Gastroesophageal sphincter (tissue), 4 donors: Measurements from ENCODE around the gene SH3GL3. TPM values are rescaled to one million over a fixed set of nuclear protein-coding genes. Genes with fewer than 3 reads are reported as not detected.

Experiments used
- ATAC-seq: fragments of 150-250 bp; one replicate; pipeline ENCODE4 v1.9.1; 2016; ENCODE audit warnings: mild to moderate bottlenecking, moderate library complexity
- H3K27ac ChIP-seq, 4 donors: fragments of 200-600 bp; sonication (generic) in 3 of 4; 1 replicate in 3 of 4; 2 replicates in 1 of 4; pipeline ENCODE4 v1.5.1; 2016 to 2019
- H3K27me3 ChIP-seq: fragments of 200-600 bp; sonication (generic); one replicate; pipeline ENCODE4 v1.5.1; 2019
- H3K36me3 ChIP-seq, 2 donors: fragments of 200-600 bp; sonication (generic); one replicate each; pipeline ENCODE4 v1.5.1; 2019; ENCODE audit warnings: control low read depth in 1 of 2
- H3K4me1 ChIP-seq, 3 donors: fragments of 200-600 bp; sonication (generic); 1 replicate in 2 of 3; 2 replicates in 1 of 3; pipeline ENCODE4 v1.5.1; 2016 to 2019; ENCODE audit warnings: control low read depth in 2 of 3
- H3K4me3 ChIP-seq, 2 donors: fragments of 200-600 bp; sonication (generic); one replicate each; pipeline ENCODE4 v1.5.1; 2019; ENCODE audit warnings: mild to moderate bottlenecking in 1 of 2, moderate library complexity in 1 of 2
- H3K9me3 ChIP-seq, 3 donors: fragments of 200-600 bp; sonication (generic); one replicate each; pipeline ENCODE4 v1.5.1; 2017 to 2019; ENCODE audit warnings: control low read depth in 2 of 3
- EP300 ChIP-seq: sonication (generic); formaldehyde crosslinking; IDR thresholded peaks from one replicate; pipeline ENCODE4 v1.6.1; 2017; ENCODE audit warnings: antibody characterized with exemption, mild to moderate bottlenecking
- POLR2A ChIP-seq, 2 donors: fragments of 450-650 bp; IDR thresholded peaks; one replicate each; pipeline ENCODE4 v1.6.1; 2017; ENCODE audit warnings: antibody characterized with exemption in 2 of 2, mild to moderate bottlenecking in 2 of 2, moderate library complexity in 1 of 2
- POLR2AphosphoS5 ChIP-seq: sonication (generic); formaldehyde crosslinking; IDR thresholded peaks from one replicate; pipeline ENCODE4 v1.6.1; 2017; ENCODE audit warnings: antibody characterized with exemption
- WGBS, 2 donors: methylation state at CpG; one replicate each; pipeline ENCODE4 v1.1.5; 2018; ENCODE audit warnings: low coverage in 1 of 2; 5-methylcytosine and 5-hydroxymethylcytosine counted together
- total RNA-seq, 4 donors: library from RNA; depleted of rRNA; stranded (reverse); fragments of >200 nt; gene quantifications; one replicate each; pipeline ENCODE4 v1.1.0, GENCODE V29; 2016
- TF ChIP-seq, protein P1 (sequence below), 4 experiments: fragments of 200-600 bp in 2 of 4; fragments of 450-650 bp in 2 of 4; sonication (generic) in 1 of 4; IDR thresholded peaks; one replicate each; pipeline ENCODE4 v1.5.1; 2017 to 2019; ENCODE audit warnings: antibody characterized with exemption in 4 of 4, mild to moderate bottlenecking in 2 of 4, moderate library complexity in 2 of 4

SH3GL3 gene
- total RNA-seq, 4 donors from 2014 or later, result 0.31 to 0.94 TPM; not detected in 2

DNA sequence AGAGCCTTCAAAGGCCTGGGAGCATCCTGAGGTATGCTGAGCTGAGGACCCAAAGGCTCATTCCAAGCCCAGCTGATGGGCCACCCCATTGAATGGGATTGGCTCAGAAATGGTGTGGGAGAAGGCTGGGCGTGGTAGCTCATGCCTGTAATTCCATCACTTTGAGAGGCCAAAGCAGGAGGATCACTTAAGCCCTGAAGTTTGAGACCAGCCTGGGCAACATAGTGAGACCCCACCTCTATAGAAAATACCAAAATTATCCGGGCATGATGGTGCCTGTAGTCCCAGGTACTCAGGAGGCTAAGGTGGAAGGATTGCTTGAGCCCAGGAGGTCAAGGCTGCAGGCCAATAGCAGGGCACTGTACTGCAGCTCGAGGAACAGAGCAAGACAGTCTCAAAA, 163.0 kb downstream of the SH3GL3 start:
- TF ChIP-seq POLR2A (IDR thresholded peaks at IDR 0.05), result no peak
- TF ChIP-seq, protein P1, sequence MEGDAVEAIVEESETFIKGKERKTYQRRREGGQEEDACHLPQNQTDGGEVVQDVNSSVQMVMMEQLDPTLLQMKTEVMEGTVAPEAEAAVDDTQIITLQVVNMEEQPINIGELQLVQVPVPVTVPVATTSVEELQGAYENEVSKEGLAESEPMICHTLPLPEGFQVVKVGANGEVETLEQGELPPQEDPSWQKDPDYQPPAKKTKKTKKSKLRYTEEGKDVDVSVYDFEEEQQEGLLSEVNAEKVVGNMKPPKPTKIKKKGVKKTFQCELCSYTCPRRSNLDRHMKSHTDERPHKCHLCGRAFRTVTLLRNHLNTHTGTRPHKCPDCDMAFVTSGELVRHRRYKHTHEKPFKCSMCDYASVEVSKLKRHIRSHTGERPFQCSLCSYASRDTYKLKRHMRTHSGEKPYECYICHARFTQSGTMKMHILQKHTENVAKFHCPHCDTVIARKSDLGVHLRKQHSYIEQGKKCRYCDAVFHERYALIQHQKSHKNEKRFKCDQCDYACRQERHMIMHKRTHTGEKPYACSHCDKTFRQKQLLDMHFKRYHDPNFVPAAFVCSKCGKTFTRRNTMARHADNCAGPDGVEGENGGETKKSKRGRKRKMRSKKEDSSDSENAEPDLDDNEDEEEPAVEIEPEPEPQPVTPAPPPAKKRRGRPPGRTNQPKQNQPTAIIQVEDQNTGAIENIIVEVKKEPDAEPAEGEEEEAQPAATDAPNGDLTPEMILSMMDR (IDR thresholded peaks at IDR 0.05), result no peak
- TF ChIP-seq EP300, result no peak
- H3K27ac ChIP-seq, result no peak overlapping the region
- peaks cover 8 to 22% (median 8%) of the 10 kb centered on the region in 3 donors for H3K4me1 ChIP-seq
- H3K9me3 ChIP-seq, result no peaks in the 10 kb centered on the region
- no peak for ATAC-seq
- no peaks in the 10 kb centered on the region for H3K36me3 ChIP-seq
- no peaks in the 10 kb centered on the region for H3K27me3 ChIP-seq
- 88 to 96% methylated on average over 2 to 3 of the region's 3 CpGs for WGBS, 2 donors
- no peak overlapping the region for H3K4me3 ChIP-seq

DNA sequence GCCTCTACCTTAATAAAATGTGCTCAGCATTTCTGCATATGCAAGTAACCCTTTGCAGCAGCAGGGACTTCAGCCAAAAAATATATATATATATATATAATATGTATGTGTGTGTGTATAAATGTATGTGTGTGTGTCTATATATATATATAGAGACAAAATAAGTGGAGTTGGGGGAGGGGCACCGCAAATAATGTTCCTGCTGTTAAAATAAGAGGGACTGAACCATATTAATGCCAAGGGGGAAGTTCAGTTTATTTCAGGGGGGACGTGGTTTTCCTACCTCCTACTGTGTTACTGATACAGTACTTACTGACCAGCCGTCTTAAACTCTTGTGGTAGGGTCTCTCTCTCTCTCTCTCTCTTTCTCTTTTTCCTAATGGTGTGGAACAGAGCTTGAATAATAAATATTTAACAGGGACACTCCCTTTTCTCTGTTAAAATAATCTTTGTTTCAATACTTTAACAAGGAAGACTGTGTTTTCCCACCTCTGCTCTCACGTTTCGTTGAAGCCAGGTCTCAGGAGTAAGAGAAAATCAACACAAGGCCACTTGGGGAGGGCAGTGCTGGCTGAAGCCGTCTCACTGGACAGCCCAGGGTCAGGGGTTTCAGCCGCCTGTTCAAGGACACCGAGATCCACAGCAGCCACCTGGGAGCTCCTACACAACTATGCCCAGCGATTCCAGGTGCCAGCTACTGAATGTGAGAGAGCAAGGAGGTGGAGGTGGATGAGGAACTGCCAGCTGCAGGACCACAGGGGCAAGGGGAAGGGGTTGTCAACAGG, 164.0 kb downstream of the SH3GL3 start:
- ATAC-seq, result no peak
- H3K4me3 ChIP-seq, result no peak overlapping the region
- 80 to 85% methylated on average over 4 to 6 of the region's 9 CpGs for WGBS, 2 donors

DNA sequence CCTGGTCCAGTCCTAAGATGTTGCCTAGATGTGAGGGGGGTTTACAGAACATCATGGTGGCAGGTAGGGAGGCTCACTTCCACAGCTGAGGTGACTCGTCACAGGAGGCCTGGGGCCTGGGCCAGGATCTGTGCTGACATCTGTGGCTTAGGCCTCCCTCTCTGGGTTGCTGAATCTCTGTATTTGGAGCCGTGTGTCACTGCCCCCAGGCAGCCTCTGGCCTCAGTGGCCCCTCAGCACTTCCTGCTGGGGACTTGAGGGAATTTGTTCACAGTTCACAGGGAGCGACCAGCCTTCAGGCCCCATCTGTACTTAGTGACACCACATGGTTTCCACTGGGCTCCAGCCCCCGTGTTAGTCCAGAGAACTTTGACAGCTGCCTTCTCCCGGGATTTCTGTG, 165.1 kb downstream of the SH3GL3 start:
- ATAC-seq, result no peak
- peak overlapping the region in 1 of 4 donors; percentile 24 for H3K27ac ChIP-seq
- 77 to 80% methylated on average over 1 to 3 of the region's 5 CpGs for WGBS, 2 donors

More for the DNA sequence above, 164.0 kb downstream of the SH3GL3 start:
- Histone ChIP-seq H3K9me3 (no peaks in the 10 kb centered on the region), H3K27ac (no peak overlapping the region), H3K27me3 (no peaks in the 10 kb centered on the region), H3K4me1 (peaks cover 0 to 12% (median 1%) of the 10 kb centered on the region in 3 donors), H3K36me3 (no peaks in the 10 kb centered on the region)
- TF ChIP-seq POLR2AphosphoS5 (no peak), EP300 (no peak)
- TF ChIP-seq, protein P1 (IDR thresholded peaks at IDR 0.05), result no peak

DNA sequence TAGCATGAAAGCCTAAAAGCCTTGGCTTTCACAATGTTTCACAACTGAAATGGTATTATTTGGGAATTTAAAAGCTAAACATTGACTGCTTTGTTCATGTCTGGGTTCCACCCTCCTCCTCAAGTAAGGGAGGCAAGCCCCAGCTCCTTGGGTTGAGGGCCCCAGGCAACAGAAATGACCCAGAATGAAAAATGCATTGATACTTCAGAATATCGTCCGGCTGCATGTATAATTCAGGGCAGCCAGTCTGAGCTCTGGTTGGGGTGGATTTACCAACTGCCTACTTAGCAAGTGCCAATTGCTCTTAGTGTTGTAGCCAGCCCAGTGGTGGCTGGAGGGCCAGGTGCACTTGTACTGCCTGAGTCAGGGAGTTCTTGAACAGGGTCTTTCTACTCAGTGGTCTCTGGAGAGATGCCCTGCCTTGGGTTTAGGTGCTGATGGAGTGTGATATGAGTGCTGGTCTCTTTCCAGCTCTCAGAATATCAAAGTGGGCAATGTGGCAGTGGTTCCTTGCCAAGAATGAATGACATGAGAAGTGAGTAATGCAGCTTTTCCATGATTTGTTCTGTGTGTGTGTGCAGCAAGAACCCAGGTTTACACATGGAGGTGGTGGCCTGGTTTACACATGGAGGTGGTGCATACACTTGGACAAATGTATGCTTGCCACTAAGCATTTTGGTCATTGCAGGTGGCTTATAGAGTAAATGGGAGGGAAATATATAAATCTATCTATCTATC, 165.9 kb downstream of the SH3GL3 start:
- no CpG with 5 or more reads among the region's 2 CpGs for WGBS, 2 donors
- H3K4me3 ChIP-seq, result no peak overlapping the region
- H3K36me3 ChIP-seq, result no peaks in the 10 kb centered on the region
- H3K9me3 ChIP-seq, result no peaks in the 10 kb centered on the region
- no peak overlapping the region for H3K27ac ChIP-seq
- ATAC-seq, result no peak
- H3K4me1 ChIP-seq, result peaks cover 0 to 7% (median 0%) of the 10 kb centered on the region in 3 donors
- no peaks in the 10 kb centered on the region for H3K27me3 ChIP-seq
- TF ChIP-seq POLR2AphosphoS5 (peak; percentile 7), EP300 (no peak)

More for the DNA sequence above, 165.1 kb downstream of the SH3GL3 start:
- TF ChIP-seq EP300 (no peak), POLR2A (IDR thresholded peaks at IDR 0.05) (no peak), POLR2AphosphoS5 (no peak)
- TF ChIP-seq, protein P1 (IDR thresholded peaks at IDR 0.05), result no peak
- H3K4me1 ChIP-seq, result peaks cover 0 to 7% (median 0%) of the 10 kb centered on the region in 3 donors
- no peaks in the 10 kb centered on the region for H3K9me3 ChIP-seq
- no peak overlapping the region for H3K4me3 ChIP-seq
- no peaks in the 10 kb centered on the region for H3K36me3 ChIP-seq
- H3K27me3 ChIP-seq, result no peaks in the 10 kb centered on the region

DNA sequence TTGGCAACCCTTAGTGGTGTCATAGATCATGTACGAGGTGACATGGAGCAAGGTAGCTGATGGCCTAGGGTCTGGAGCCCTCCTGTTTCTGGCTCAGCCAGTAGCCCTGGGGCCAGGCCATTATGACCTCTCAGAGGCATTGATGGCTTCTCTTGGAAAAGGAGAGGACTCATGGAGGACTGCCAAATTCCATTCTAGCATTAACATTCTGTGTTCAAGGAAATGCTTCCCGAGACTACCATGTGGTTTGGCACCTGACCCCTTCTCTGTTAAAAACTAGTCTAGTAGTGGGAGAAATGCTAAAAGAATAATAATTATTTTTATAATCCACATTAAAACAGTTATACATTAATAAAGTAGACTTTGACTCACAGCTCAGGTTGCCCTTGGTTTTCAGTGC, 166.6 kb downstream of the SH3GL3 start:
- Histone ChIP-seq H3K9me3 (no peaks in the 10 kb centered on the region), H3K4me3 (no peak overlapping the region), H3K27me3 (no peaks in the 10 kb centered on the region), H3K36me3 (no peaks in the 10 kb centered on the region), H3K4me1 (peaks cover 0 to 7% (median 0%) of the 10 kb centered on the region in 3 donors), H3K27ac (no peak overlapping the region)
- no peak for ATAC-seq
- 14 to 57% methylated on average over 1 to 2 of the region's 2 CpGs for WGBS, 2 donors
- TF ChIP-seq, protein P1 (IDR thresholded peaks at IDR 0.05), result no peak
- TF ChIP-seq POLR2AphosphoS5 (no peak), EP300 (no peak), POLR2A (IDR thresholded peaks at IDR 0.05) (no peak)
